Peyer's patch (tissue), 4 donors: ENCODE data around the gene TLR10.

Experiments used
- CTCF ChIP-seq, 6 experiments: fragments of 450-650 bp in 4 of 6; fragments of 200-600 bp in 2 of 6; sonication (generic) in 1 of 6; IDR thresholded peaks; one replicate each; pipeline ENCODE4 v1.5.1; 2017 to 2019; ENCODE audit warnings: antibody characterized with exemption in 6 of 6, mild to moderate bottlenecking in 3 of 6, moderate library complexity in 1 of 6
- POLR2A ChIP-seq, 2 donors: fragments of 450-650 bp; IDR thresholded peaks; one replicate each; pipeline ENCODE4 v1.5.1; 2017; ENCODE audit warnings: antibody characterized with exemption in 2 of 2, mild to moderate bottlenecking in 2 of 2, moderate library complexity in 2 of 2

GRCh38 chr4:38804654-38805295 is 22.0 kb upstream of the TLR10 start, which contains the start of gene TLR1:
- TF ChIP-seq CTCF (IDR thresholded peaks at IDR 0.05) (peak; percentile 36 to 95 (median 70)), POLR2A (IDR thresholded peaks at IDR 0.05) (no peak)
